Activated CD8-positive, alpha-beta memory T cell treated with anti-CD3 and anti-CD28 coated beads, Interleukin-2, amount 50 U/mL, for 1 hour (primary cell): ENCODE measurements around the gene ITPK1.

Experiments
- DNase-seq: peaks from one replicate; pipeline ENCODE4 v3.0.0-alpha.2; 2020; ENCODE audit errors: extremely low read depth

The ITPK1 gene

DNA sequence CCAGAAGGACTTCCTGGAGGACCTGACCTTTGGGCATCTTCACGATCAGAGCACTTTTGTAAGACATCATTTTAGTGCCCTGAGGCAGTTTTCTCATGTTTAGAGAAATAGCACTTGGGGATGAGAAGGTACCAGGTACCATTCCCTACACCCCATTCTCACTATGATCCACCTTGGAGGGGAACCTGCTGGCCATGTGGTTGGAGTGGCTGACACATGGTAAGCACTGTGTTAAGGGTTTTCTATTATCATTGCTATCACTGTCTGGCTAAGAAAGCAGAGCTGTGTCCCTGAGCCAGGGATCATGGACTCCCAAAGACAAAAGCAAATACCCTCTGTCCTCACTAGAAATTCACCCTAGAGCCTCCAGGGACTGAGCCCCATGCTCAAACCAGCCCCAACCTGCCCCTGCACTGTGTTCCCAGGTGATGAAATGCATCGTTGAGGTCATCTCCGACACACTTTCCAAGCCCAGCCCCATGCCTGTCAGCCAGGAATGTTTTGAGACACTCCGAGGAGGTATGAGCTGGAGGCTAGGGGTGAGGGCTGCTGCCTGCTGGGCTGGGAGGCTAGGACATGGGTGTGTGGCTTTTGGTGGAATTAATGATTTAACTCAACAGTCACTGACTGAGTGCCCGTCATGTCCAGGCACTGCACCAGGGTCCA is 189.4 kb downstream of the ITPK1 start:
- no peak for DNase-seq

DNA sequence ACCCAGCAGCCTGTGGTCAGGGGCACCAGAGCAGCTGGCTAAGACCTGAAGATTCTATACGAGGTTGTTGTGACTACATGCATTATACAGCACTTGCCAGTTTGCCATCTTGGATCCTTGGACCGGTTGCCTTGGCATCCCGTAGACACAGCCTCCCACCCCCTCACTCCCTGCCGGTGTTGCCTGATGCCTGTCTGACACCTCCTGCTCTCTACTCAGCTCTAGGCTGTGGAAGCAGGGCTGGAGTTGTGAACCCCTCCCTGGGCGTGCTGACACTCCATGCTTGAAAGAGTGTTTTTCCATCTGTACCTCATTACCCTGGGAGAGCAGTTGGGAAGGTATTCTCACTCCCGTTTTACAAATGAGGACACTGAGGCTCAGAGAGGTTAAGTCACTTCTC is 190.3 kb downstream of the ITPK1 start:
- no peak for DNase-seq

DNA sequence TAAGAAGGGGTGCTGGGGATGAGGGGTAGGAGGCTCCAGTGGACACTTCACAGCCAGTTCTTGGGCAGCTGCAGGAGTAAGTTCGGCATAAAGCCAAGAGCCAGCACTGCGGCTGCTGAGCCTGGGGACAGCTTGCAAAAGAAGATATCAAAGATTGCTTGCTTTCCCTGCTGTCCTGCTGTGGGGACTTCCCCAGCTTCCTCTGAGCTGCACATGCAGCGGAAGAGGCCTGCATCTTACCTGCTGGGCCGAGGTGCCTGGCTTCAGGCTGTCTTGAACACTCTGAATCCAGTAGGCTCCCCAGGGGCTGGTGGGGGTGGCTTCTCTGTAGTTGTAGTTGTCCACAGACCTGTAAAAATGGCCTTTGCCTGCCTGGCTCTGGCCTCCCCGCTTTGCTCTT is 191.5 kb downstream of the ITPK1 start:
- no peak for DNase-seq

DNA sequence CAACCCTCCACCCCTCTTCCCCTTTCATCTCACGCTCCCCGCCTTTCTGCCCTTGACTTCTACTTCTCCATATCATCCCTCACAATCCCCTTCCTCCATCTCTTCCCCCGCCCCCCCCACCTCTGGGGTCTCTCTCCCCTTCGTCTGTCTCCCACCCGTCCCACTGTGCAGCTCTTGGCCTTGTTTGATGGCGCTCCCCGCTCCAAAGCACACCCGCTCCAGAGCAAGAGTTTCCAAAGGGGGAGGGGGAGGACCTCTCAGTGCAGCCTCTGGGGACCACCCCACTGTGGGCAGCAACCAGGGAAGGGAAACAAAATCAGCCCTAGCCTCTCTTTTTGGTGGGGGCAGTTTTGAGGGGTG is 192.0 kb downstream of the ITPK1 start:
- DNase-seq = no peak

DNA sequence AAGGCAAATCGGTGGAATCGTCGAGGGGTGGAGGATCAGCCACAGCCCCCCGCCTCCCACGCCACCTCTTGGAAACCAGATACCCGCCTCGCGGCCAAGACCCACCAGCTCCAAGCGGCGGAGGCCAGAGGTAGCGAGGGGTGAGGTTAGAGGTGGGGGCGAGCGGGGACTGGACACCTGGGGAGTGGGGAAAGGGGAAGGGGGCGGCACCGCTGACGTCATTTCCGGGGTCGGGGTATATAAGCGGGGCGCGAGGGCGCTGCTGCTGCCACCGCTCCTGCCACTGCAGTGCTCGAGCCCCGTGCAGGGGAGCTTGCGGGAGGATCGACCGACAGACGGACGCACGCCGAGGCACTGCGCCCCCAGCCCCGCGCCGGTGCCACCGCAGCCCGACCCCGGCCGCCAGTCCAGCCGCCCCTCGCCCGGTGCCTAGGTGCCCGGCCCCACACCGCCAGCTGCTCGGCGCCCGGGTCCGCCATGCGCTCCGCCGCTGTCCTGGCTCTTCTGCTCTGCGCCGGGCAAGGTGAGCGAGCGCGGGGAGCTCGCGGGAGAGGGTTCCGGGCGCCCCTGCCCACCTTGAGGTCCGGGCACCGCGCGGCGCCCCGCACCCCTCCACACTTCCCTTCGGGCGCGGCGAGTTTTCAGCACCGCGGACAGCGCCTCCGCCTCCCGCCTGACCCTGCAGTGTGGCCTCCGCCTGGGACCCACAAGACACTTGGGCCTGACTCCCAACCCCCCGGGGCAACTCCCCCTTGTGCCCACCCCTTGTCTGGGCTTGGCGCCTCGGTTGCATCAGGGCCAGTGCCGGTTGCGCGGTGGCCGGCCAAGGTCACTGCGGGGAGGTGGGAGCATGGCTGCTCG is 192.6 kb downstream of the ITPK1 start, which contains the start of gene CHGA:
TSS of gene CHGA (plus strand) at position 268 of the 861 bp plus-strand sequence. CDS start at position 478, 210 bp downstream.
- no peak for DNase-seq

DNA sequence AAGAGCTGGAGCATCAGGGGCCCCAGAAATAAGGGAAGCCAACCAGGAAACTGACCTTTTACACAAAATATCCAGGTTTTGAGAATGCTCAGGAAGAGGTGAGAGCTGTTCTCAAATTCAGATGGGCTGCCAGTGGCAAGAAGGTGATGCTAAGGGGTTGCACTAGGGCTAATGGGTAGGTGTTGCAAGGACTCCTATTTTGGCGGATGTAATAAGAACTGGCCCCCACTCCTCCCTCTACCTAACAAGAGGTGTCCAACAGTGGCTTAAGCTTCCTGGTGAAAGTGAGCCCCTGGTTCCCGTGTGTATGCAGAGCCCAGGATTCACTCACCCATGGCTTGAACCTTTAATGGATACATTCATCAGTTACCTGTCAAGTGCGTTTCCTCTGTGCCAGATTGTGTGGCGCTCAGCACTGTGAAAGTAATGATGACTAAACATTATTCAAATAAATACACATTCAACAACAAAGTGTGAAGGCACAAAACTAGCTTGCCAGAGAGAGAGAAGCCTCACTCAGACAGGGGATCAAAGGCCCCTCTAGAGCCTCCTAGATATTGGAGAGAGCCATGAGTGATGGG is 193.5 kb downstream of the ITPK1 start:
- DNase-seq = no peak

DNA sequence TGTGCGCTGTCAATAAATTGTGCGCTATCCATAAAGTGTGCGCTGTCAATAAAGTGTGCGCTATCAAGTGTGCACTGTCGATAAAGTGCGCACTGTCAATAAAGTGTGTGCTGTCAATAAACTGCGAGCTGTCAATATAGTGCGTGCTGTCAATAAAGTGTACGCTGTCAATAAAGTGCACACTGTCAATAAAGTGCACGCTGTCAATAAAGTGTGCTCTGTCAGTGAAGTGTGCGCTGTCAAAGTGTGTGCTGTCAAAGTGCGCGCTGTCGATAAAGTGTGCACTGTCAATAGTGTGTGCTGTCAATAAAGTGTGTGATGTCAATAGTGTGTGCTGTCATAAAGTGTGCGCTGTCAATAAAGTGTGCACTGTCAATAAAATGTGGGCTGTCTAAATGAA is 195.7 kb downstream of the ITPK1 start:
- no peak for DNase-seq

DNA sequence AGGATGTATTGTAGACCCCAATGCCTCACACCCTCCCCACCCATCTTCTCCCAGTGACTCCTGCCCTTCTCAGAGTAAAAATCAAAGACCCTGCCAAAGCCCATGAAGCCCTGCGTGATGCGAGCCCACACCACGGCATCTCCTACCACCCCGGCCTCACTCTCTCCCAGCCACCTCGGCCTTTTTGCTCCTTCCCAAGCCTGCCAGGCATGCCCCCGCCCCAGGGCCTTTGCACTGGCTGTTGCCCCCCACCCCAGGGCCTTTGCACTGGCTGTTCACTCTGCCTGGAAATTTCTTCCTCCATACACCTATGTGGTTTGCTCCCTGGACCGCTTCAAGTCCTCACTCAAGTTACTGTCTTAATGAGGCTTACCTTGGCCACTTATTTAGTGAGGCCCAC is 197.8 kb downstream of the ITPK1 start:
- DNase-seq = no peak

DNA sequence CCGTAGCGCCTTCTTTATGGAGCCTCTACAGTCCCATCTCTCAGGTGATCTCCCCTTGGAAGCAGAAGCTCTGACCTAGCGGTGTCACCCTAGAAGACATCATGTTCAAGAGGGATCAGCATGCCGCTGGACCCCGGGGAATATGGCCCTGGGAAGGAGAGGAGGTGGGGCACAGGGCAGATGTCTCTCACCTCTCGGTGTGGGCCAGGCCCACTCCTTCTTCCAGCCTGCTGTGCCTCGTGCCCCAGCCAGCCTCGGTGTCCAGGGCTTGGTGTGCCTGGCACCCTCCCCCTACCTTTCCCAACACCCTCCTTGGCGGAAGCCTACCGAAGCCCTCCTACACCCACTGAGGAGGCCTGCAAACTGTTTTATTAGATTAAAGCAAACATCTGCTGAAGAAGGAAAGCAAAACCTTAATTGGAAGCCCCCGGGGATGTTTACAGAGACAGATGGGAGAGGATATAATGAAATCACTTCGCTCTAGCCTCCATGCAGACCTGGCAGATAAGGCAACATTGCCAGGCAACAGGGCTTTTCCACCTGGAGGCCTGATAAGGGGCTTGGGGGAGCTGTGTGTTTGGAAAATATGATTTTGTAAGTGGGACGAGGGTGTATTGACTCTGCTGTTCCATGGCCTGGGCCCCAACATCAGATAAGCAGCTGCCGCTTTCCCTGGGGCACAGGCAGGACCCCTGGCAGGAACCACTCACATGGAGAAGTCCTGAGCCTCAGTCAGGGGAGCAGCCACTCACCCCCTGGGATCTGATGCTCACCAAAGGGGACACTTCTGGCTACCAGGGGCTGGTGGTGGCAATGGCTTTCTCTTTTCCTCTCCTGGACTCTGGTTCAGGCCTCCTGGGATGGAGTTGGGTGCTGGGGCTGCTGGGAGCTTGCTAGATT is 198.4 kb downstream of the ITPK1 start:
- no peak for DNase-seq

DNA sequence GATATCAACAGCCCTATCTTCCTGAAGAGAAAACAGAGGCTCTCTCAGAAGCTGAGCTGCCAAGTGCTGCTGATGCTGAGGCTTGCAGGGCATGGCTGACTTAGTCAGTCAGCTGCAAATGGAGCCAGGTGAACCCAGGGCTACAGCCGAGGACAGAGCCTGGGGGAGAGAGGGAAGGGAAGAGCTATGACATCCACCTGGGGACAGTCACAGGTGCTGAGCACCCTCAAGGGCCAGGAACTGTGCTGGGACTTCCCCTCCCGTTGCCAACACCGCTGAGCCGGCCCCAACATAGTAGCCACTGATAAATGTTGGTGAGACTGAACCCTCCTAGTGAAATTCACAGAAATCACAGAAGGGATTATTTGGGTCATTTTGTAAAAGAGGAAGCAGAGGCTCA is 199.5 kb downstream of the ITPK1 start:
- DNase-seq = no peak

DNA sequence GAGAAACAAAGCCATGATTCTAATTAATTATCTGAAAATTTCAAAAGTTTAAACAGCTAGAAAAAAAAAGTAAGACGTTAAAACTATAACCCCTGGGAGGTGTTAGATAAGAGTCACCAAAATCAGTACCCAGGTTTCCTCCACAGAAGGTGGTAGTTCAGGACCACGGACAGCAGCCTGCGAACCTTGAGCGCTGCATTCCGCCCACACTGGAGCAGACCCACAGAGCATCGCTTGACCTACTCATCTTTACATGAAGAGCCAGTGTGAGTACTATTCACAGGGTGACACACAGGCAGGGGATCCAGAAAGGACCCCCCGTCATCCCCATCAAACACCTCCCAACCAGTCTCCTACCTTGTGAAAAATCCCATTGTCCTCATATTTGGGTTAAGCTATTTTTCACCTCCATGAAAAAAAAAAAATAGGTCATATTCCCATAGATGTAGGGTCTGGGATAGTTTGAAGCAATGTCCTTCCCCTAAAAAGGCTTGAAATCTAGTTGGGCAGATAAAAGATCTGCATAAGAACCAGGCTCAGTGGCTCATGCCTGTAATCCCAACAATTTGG is 201.6 kb downstream of the ITPK1 start:
- DNase-seq = no peak

DNA sequence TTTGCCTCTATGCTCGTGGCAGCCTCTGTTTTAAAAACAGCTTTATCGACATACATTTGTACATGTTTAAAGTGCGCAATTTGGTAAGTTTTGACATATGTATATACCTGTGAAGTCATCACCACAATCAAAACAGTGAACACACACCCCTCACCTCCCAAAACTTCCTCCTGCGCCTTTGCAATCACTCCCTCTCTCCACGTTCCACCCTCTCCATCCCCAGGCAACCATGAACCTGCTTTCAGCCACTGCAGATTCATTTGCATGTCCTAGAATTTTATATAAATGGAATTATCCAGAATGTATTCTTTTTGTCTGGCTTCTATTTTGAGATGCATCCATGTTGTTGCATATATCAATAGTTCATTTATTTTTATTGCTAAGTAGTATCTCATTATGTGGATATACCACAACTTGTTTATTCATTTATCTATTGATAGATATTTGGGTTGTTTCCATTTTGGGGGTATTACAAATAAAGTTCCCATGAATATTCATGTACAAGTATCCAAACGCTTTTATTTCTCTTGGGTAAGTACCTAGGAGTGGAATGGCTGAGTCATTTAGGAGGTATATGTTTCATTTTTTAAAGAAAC is 208.3 kb downstream of the ITPK1 start:
- DNase-seq = no peak

DNA sequence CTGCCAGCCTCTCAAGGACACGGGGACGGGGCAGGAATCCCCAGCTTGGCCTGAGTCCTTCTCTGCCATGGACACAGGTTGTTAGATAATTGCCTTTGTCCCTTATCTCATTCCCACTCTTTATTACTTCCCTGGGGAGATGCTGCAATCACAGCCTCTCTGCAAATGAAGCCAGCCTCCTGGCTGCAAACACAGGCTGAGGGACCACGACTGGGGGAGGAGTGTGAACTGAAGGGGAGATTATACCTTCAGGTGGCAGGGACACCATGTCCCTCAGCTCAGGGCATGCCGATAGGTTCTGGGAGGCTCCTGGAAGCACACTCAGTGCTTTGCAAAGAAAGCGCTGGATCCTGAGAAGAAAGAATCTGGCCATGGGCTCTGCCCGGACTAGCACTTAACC is 208.9 kb downstream of the ITPK1 start:
- DNase-seq = no peak

DNA sequence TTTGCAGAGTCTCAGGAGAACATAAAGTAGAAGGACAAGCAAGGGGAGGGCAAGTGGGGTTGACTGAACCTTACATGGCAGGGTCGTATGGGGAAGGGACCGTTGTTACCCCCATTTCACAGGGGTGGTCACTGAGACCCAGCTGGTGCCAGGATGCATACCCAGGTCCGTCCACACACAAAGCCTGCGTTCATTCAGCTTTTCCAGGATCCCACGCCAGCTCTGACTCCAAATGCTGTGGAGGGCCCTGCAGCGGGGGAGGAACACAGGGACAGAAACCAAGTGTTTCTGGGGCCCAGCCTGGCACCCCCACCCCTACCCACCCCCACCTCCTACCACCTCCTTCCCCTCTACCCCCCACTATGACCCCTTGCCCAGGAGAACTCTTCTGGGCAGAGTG is 209.3 kb downstream of the ITPK1 start:
- no peak for DNase-seq

DNA sequence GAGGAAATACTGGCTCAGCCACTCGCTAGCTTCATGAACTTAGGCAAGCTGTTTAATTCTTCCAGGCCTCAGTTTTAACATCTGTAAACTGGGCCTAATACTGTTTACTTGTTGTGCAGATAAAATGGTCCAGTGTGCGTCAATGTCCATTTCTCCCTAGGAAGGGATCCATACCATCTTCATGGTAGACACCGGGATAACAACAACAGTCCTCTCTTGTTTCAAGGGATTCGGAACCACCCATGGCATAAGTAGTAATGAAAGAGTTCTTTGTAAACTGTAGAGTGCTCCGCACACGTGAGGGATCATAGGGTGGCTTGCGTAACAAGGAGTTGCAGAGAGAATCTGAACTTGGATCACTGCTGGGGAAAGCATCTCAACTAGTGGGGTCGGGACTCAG is 210.1 kb downstream of the ITPK1 start:
- DNase-seq = no peak

DNA sequence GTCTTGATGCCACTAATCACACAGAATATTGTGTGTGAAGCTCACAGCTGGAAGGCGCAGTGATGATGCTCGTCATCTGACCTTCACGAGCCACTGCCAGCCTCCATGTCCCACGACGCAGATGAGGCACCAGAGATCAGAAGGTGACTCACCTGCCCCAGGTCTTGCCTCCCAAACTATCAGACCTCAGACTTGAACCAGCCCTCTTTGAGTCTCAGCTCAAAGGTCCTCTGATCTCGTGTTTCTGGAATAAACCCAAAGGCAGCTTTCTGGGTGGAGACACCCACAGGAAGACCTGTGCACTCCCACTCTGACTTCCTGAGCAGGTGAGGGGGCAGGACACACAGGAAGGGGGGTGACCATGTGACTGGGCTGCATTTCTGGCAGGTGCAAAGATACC is 212.4 kb downstream of the ITPK1 start:
- no peak for DNase-seq

DNA sequence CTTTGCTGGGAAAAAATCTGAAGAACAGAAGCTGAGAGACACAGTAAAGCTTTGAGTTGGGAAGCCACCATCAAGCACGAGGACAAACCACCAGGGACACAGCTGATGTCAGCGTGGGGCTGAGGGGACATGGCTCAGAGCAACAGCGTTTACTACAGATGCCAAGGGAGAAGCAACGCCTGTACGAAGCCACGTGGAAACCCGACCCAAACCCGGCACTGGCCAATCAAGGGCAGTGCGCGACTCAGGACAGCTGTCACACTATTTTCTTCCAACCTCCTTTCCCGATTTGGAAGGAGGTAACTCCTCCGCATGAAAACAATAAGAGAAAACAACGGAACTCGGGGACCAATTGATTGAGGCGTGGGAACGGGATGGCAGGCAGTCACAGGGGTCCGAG is 213.0 kb downstream of the ITPK1 start:
- DNase-seq = no peak

DNA sequence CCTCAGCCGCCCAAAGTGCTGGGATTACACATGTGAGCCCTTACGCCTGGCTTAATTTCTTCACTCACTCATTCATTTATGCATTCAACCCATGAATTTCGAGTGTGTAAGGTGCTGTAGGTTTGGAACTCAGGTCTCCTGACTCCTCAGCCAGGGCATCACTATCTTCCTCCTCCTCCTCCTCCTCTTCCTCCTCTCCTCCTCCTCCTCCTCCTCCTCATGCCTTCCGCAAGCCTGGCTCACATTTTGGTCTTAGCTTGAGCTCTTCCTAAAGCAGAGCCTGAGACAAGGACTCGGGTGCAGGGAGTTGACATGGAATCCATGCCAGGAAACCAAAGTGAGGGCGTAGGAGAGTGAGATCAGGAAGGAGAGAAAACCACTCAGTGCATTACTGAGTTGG is 213.5 kb downstream of the ITPK1 start:
- DNase-seq = no peak

DNA sequence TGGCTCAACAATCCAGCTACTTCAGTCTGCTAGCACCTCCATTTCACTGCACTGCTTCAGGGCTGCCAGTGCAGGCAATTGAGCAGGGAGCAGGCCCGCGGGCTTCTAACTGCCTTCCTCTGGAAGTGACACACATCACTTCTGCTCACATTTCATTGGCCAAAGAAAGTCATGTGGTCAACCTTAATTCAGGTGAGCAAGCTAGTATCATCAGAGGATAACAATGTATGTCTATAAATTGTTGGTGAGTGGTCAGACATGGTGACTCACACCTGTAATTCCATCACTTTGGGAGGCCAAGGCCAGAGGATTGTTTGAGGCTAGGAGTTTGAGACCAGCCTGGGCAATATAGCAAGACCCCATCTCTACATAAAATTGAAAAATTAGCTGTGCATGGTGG is 215.1 kb downstream of the ITPK1 start:
- no peak for DNase-seq

DNA sequence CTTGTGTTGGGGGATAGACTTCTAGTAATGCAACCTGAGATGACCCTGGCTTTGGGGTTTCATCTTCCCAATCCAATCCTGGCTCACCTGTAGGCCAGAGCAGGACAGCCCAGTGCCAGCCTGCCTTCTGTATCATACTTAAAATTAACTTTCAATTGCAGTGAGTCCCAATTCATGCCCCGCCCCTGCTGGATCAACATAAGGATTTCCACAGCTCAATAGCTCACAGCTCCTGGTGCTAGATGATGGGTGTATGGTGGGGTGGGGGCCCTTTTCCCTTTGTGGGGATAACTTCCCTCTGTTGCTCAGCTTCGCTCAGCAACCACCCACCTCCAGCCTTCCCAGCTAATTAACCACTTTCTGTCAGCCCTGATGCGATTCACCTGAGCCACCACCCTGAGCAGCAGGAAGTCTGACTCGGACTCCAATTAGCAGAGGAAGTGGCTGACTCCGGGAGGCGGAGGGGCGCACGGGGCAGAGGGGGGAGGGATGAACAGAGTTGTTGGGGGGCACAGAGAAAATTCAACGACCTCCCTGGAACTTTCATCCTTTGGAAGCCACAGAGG is 217.1 kb downstream of the ITPK1 start:
- DNase-seq = no peak
